ENCODE measurements around the gene MTMR10.

The MTMR10 gene

GRCh38 chr15:31010036-31010435, 18.6 kb upstream of the MTMR10 start:
- DNase-seq: no peak

DNA sequence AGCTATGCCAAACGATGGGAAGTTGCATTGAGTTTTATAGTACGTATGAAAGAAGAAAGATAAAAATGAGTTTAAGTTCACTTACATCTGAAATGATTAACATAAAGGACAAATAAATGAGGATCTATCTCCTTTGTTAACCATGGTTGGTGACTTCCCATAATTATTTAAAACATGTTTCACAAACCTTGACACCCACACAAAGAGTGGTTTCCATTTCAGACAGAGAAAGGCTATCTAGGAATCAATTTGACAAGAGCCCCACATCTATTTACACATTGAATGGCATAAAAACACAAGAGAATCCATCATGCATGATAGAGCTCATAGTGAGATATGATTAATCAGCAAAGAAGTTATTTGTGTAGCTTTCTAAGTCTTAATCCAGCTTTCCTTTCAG, 14.2 kb upstream of the MTMR10 start:
- no peak for DNase-seq

DNA sequence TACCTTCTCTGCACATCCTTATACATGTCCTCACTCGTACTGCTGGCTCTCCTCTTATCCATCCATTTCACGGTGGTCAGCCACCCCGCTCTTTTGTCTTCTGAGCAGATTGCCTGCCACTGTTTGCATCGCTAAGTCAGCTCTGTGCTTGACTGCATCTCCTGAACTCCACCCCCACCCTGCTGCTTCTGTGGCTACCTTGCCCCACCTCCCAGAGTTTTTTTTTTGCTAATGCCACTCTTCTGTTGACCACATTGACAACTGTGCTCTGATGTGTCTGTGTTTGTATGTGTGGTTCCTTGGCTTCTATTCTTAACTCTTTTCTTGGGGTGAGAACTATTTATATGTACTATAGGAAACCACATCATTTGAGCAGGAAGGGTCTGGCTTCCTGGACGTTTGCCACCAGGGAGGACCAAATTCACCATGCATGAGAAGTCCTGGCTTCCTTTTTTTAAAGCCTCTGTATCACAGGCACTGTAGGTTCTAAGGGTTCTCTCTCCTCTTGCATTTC, 12.8 kb upstream of the MTMR10 start:
- DNase-seq: no peak

GRCh38 chr15:31001702-31002101, 10.3 kb upstream of the MTMR10 start:
- DNase-seq: no peak

GRCh38 chr15:30999729-31000128, 8.3 kb upstream of the MTMR10 start:
- DNase-seq: no peak

DNA sequence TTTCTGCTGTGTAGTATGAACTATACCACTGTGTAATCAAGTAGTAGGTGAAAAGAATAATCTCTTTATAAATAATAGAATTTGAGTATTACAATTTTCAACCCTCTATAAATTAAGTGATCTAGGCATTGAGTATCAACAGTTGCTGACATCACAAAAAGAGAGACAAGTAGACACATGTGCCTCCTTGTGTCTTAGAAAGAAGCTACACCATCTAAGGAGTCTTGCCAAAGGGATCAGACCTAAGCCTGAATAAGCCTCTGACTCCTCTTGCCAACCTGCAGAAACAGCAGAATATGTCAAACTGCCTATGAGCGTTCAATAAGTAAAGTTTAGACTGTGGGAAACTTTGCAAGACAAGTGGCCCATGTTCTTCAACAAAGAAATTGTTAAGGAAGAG, 5.8 kb upstream of the MTMR10 start:
- DNase-seq: no peak

DNA sequence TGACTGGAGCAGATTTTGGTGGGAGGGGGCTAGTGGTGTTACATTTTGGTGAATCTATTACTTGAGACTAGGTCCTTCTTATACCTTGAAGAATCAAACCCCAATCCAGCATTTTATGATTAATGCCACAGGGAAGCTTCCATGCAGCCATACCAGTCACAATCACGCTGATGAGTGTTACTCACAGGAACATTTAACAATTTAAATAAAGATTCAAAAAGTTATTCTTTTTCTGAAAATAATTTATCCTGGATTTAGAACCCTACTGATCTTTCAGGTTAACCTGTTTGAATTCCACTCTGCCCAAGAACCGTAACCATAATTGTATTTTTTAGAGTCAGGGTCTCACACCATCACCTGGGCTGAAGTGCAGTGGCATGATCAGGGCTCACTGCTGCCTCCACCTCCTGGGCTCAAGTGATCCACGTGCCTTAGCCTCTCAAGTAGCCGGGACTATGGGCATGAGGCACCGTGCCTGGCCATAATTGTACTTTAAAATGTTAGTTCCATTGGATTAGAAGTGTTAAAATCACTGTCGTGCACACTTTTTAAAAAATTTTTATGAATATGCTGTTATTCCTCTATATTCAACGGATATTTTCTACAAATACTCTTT, 929 bp upstream of the MTMR10 start:
- DNase-seq: no peak

DNA sequence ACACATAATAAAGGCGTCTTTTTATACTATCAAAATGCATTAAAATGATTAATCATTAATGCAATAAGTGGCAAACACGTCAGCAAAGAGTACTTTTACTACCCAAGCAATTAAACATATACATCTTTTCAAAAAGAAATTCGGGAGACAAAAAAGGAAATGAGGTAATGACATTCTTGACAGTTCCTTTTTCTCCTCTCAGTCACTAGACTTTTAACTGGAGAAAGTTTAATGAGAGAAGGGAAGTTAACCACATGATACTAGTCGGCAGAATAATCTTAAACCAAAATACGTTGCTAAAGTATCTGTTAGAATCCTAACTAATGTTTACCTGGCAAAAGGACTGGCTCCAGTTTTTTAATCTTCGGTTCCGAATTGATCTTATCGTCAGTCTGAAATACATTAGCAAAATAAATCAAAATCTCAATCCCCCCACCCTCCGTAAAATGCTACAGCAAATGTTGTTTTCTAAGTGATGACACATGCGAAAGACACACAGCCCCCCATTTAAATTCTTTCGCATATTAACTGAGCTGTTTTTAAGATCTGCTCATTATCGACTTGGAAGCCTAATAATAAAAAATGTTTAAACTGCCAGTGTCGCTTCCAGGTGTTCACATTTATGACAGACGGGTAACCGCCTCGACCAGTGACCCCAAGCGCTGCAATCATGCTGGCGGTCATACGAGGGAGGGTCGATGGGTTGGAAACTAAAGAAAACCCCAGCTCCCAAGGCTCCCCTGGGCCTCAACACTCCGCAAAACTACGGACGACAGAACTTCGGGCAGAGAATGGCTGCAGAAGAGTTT, 778 bp downstream of the MTMR10 start:
- no peak for DNase-seq

DNA sequence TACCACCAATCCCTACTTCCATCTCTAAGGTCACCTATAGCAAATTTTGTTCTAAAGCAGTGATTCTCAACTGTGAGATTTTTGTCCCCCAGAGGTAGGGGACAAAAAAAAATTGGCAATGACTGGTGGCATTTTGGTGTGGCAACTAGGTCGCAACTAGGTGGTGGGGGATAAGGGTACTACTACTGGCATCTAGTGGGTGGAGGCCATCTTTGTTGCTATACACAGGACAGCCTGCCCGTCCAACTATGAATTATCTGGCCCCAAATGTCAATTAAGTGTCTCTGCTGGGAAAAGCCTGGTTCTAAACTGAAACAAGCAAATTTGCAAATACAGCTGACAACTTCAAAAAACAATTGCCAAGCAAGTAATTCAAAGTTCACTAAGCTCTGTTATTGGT, 1.4 kb downstream of the MTMR10 start:
- DNase-seq: no peak

- no peak for DNase-seq
These were observed 6.3 kb downstream of the MTMR10 start for GRCh38 chr15:30985081-30985531.

DNA sequence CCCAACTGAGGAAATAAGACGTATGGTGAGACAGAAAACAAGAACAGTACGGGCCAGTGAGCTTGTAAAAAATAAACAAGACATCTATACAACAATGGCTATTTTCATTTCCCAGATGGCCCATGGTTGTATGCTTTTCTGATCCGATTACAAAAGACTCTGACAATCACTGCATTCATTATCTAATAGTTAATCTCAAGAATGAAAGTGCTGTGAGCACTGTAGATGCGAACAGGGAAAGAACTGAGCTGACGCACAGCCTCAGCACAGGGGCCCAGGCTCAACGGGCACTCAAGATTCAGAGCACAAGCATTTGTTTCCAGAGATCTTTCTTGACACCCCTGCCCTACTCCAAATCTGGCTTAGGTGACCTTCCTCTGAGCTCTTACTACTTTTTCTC, 6.9 kb downstream of the MTMR10 start:
- no peak for DNase-seq

DNA sequence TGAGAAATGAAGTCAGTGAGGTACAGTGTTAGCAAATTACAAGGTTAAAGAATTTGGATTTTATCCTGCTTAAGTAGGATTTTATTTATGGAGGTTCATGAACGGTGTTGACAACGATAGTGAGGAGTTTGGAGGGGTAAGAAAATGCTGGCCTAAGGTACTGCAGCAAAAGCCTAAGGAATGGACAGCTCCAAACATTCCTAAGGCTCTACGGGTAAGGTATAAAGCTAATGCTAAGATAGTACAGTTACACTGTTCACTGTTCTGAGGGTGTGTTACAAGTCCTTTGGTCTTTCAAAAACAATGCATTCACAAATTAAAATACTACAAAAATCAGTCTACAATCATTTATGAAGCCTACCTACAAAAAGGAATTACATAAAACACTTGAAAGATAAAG, 7.3 kb downstream of the MTMR10 start:
- DNase-seq: no peak

- no peak for DNase-seq
These were observed 12.0 kb downstream of the MTMR10 start for GRCh38 chr15:30979457-30979856.

- no peak for DNase-seq
These were observed 13.1 kb downstream of the MTMR10 start for GRCh38 chr15:30978328-30978727.

GRCh38 chr15:30974112-30974511, 17.3 kb downstream of the MTMR10 start:
- DNase-seq: no peak

DNA sequence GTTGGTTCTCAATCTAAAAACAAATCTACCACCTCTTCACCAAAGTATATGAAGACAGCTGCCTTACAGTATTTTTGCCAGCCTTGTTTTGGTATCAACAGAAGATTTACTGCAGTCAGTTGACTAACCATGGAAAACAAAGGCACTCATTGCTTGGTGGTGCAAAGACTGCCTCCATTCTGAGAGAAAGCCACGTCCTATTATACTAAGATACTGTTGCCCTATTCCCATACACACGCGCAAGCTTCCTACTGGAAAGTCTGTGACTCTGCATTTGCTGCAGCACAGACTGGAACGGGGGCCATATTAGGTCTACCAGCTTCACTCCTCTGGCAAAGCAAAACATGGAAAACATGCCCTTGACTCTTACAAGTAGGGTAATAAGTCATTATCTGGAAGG, 18.0 kb downstream of the MTMR10 start:
- no peak for DNase-seq

DNA sequence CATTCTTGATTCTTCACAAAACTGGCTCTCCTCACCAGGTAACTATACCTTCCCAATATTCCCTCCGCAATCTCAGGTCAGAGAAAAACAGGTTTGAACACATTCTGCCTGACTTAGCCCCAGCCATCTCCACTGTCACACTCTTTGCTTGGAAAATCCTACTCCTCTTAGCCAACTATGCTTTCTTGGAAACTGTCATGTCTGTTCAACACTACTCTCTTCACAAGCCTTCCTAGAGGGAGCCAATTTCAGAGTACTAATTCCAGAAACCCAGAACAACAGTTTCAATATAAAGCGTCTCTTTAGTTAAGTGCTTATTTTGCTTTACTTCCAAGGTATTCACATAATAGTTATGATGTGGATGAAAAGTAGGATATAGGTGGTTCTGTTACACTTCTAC, 21.7 kb downstream of the MTMR10 start:
- DNase-seq: no peak

DNA sequence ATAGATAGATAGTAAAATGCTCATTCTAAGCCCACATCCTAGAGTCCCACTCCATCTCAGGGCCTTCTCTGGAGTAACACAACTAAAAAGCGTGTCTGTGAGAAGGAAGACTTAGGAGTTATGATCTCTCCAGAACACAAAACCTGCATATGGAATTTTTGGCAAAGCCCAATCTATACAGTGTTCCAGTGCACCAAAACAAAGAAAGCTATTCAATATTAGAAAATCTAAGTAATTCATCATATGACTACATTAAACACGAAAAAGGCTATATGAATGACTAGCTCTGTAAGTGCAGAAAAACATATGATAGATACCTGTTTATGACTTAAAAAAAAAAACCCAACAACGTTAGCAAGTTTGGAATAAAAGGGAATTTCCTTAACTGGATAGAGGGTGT, 27.7 kb downstream of the MTMR10 start:
- DNase-seq: no peak

GRCh38 chr15:30962659-30963058, 28.8 kb downstream of the MTMR10 start:
- no peak for DNase-seq

- peak; percentile 54 to 78 for DNase-seq
These were observed 29.3 kb downstream of the MTMR10 start for GRCh38 chr15:30962079-30962478.

- DNase-seq: no peak
These were observed 33.2 kb downstream of the MTMR10 start for GRCh38 chr15:30958219-30958618.

GRCh38 chr15:30956216-30957124, 35.0 kb downstream of the MTMR10 start:
- no peak for DNase-seq

DNA sequence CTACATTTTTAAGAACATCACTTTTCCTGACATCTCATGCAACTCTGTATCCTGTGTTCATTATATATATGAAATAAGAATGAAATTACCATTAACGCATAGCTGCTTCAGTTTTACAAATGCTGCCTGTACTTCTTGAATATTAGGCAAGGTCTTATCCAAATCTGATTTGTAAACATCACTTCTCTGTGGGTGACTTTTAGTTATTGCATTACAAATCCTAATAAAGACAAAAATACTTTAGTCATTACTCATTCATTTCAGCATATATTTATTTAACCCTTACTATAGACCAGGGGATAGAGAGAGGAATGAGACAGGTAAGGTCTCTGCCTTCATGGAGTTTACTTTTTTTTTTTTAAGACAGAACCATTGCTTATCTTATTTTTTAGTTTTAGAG, 36.8 kb downstream of the MTMR10 start:
- DNase-seq: no peak

Measured in cerebellar nuclear complex (tissue), 1 donor.